WERI-Rb-1 (cell line): ENCODE results near the gene WARS2.

Experiments used
- DNase-seq: peaks from one replicate; pipeline ENCODE4 v3.0.0-alpha.2; 2020
- H3K27ac ChIP-seq: fragments of 250-450 bp; sonication (Bioruptor Pico); 2 replicates; pipeline ENCODE4 v1.5.1; 2020; ENCODE audit warnings: mild to moderate bottlenecking, moderate library complexity
- H3K27me3 ChIP-seq: fragments of 250-450 bp; sonication (Bioruptor Pico); 2 replicates; pipeline ENCODE4 v1.5.1; 2021; ENCODE audit warnings: mild to moderate bottlenecking, low read depth, moderate library complexity; ENCODE audit not compliant: insufficient read depth, severe bottlenecking
- H3K36me3 ChIP-seq: fragments of 250-450 bp; sonication (Bioruptor Pico); 2 replicates; pipeline ENCODE4 v1.5.1; 2020; ENCODE audit warnings: mild to moderate bottlenecking, moderate library complexity
- H3K4me3 ChIP-seq: 2 replicates; pipeline ENCODE4 v1.5.1; 2011; ENCODE audit warnings: low read depth, mild to moderate bottlenecking, control low read depth, low read length
- H3K9me3 ChIP-seq: fragments of 250-450 bp; sonication (Bioruptor Pico); 2 replicates; pipeline ENCODE4 v1.5.1; 2021; ENCODE audit warnings: mild to moderate bottlenecking, moderate library complexity; ENCODE audit not compliant: severe bottlenecking
- CTCF ChIP-seq: IDR thresholded peaks from 2 replicates; pipeline ENCODE4 v1.5.1; 2011; ENCODE audit warnings: low read depth, mild to moderate bottlenecking, control low read depth, inconsistent platforms, low read length

The WARS2 gene

GRCh38 chr1:118995312-118996016, 145.0 kb downstream of the WARS2 start:
- Histone ChIP-seq H3K4me3 (no peak overlapping the region), H3K27me3 (peaks cover 4% of the 10 kb centered on the region), H3K36me3 (no peaks in the 10 kb centered on the region), H3K9me3 (no peaks in the 10 kb centered on the region), H3K27ac (no peak overlapping the region)
- TF ChIP-seq CTCF, result no peak
- no peak for DNase-seq

GRCh38 chr1:118993700-118994026, 146.8 kb downstream of the WARS2 start:
- Histone ChIP-seq H3K27ac (no peak overlapping the region), H3K27me3 (no peaks in the 10 kb centered on the region), H3K36me3 (no peaks in the 10 kb centered on the region), H3K4me3 (no peak overlapping the region), H3K9me3 (no peaks in the 10 kb centered on the region)
- TF ChIP-seq CTCF, result no peak
- DNase-seq, result no peak

- Histone ChIP-seq H3K9me3 (no peaks in the 10 kb centered on the region), H3K27me3 (peaks cover 3% of the 10 kb centered on the region), H3K27ac (no peak overlapping the region), H3K4me3 (no peak overlapping the region), H3K36me3 (no peaks in the 10 kb centered on the region)
- no peak for DNase-seq
- TF ChIP-seq CTCF, result no peak
Measured at GRCh38 chr1:118992868-118993699, 147.4 kb downstream of the WARS2 start.

GRCh38 chr1:118992237-118992825, 148.1 kb downstream of the WARS2 start:
- H3K36me3 ChIP-seq, result no peaks in the 10 kb centered on the region
- no peak for TF ChIP-seq CTCF
- H3K27me3 ChIP-seq, result peaks cover 4% of the 10 kb centered on the region
- no peak overlapping the region for H3K27ac ChIP-seq
- no peak overlapping the region for H3K4me3 ChIP-seq
- H3K9me3 ChIP-seq, result no peaks in the 10 kb centered on the region
- DNase-seq, result no peak

- Histone ChIP-seq H3K36me3 (no peaks in the 10 kb centered on the region), H3K27me3 (peaks cover 4% of the 10 kb centered on the region), H3K9me3 (no peaks in the 10 kb centered on the region), H3K4me3 (no peak overlapping the region), H3K27ac (no peak overlapping the region)
- no peak for TF ChIP-seq CTCF
- DNase-seq, result no peak
Measured at GRCh38 chr1:118991448-118991847, 149.0 kb downstream of the WARS2 start.
